H1 (cell line): ENCODE data around the gene COL8A1. TPM values are rescaled to one million over a fixed set of nuclear protein-coding genes. Genes with fewer than 3 reads are reported as not detected.

Experiments used
- CTCF ChIA-PET: fragments of 300-600 bp; sonication (Branson Sonifier 250); formaldehyde crosslinking; loops from one replicate; lab custom pipeline; 2021; ENCODE audit not compliant: partially characterized antibody; lab: Charles Lee
- POLR2A ChIA-PET: fragments of 300-600 bp; sonication (Branson Sonifier 250); formaldehyde crosslinking; loops from one replicate; lab custom pipeline; 2021; ENCODE audit warnings: inconsistent platforms; ENCODE audit not compliant: partially characterized antibody; lab: Charles Lee
- DNase-seq, 2 experiments: peaks; one replicate each; pipeline versions ENCODE4 v3.0.0 to v3.0.0-alpha.2; 2010 to 2022; ENCODE audit warnings: low spot score in 2 of 2, low read depth in 1 of 2, mixed read lengths in 1 of 2
- FAIRE-seq: peaks from 2 replicates; lab custom pipeline; 2011; peaks lifted over from hg19 to GRCh38; lab: Jason Lieb, UNC
- H2AFZ ChIP-seq: 2 replicates; pipeline ENCODE4 v1.8.1; 2012; ENCODE audit warnings: low read length, inconsistent platforms
- H2AK5ac ChIP-seq: 2 replicates; pipeline ENCODE4 v1.6.1; 2013; ENCODE audit warnings: low read depth, low read length
- H2BK120ac ChIP-seq: replicated peaks from 2 replicates; pipeline ENCODE3; 2013; ENCODE audit warnings: low read depth, low read length, inconsistent platforms
- H2BK12ac ChIP-seq: 2 replicates; pipeline ENCODE4 v1.6.1; 2013; ENCODE audit warnings: low read depth, low read length
- H2BK15ac ChIP-seq: 2 replicates; pipeline ENCODE4 v1.6.1; 2013; ENCODE audit warnings: low read length
- H2BK20ac ChIP-seq: 2 replicates; pipeline ENCODE4 v1.6.1; 2013; ENCODE audit warnings: low read length
- H2BK5ac ChIP-seq: 2 replicates; pipeline ENCODE4 v1.6.1; 2013; ENCODE audit warnings: low read depth, low read length
- H3K14ac ChIP-seq: 2 replicates; pipeline ENCODE4 v1.6.1; 2013; ENCODE audit warnings: inconsistent platforms; ENCODE audit not compliant: insufficient read length
- H3K18ac ChIP-seq: 2 replicates; pipeline ENCODE4 v1.6.1; 2013; ENCODE audit warnings: low read length; ENCODE audit errors: extremely low read depth
- H3K23ac ChIP-seq: 2 replicates; pipeline ENCODE4 v1.6.1; 2013; ENCODE audit warnings: inconsistent platforms; ENCODE audit not compliant: insufficient read length
- H3K23me2 ChIP-seq: 2 replicates; pipeline ENCODE4 v1.6.1; 2013; ENCODE audit warnings: low read depth, low read length
- H3K27ac ChIP-seq: 2 replicates; pipeline ENCODE4 v1.6.1; 2011; ENCODE audit warnings: low read depth, low read length, inconsistent platforms
- H3K27me3 ChIP-seq, 4 experiments: replicated peaks in 1 of 4; 1 replicate in 1 of 4; 2 replicates in 3 of 4; pipeline versions ENCODE4 v1.6.1 to v1.8.1; 2011 to 2013; ENCODE audit warnings: low read length in 3 of 4, mild to moderate bottlenecking in 3 of 4, inconsistent platforms in 2 of 4, mixed read lengths in 2 of 4, moderate library complexity in 1 of 4; ENCODE audit not compliant: control insufficient read depth in 3 of 4, insufficient read depth in 3 of 4; ENCODE audit errors: extremely low read depth in 1 of 4
- H3K36me3 ChIP-seq, 4 experiments: 2 replicates each; pipeline versions ENCODE4 v1.6.1 to v1.8.1; 2011 to 2013; ENCODE audit warnings: mild to moderate bottlenecking in 4 of 4, low read length in 3 of 4, moderate library complexity in 2 of 4, control low read depth in 1 of 4, inconsistent platforms in 1 of 4; ENCODE audit not compliant: insufficient read depth in 4 of 4, control insufficient read depth in 2 of 4
- H3K4ac ChIP-seq: replicated peaks from 2 replicates; pipeline ENCODE3; 2013; ENCODE audit warnings: low read length, low read depth, mixed read lengths, inconsistent platforms; ENCODE audit not compliant: insufficient read length
- H3K4me1 ChIP-seq, 4 experiments: replicated peaks in 1 of 4; 1 replicate in 1 of 4; 2 replicates in 3 of 4; pipeline versions ENCODE4 v1.6.1 to v1.8.1; 2011 to 2013; ENCODE audit warnings: low read length in 3 of 4, inconsistent platforms in 2 of 4, mixed read lengths in 1 of 4; ENCODE audit not compliant: insufficient read depth in 4 of 4, control insufficient read depth in 3 of 4
- H3K4me2 ChIP-seq, 2 experiments: 2 replicates each; pipeline versions ENCODE4 v1.6.1 to v1.8.1; 2011 to 2013; ENCODE audit warnings: low read depth in 2 of 2, low read length in 2 of 2, control low read depth in 1 of 2, inconsistent platforms in 1 of 2, mild to moderate bottlenecking in 1 of 2; ENCODE audit not compliant: insufficient read depth in 1 of 2
- H3K4me3 ChIP-seq, 4 experiments: fragments of 200-600, 300-600 bp in 1 of 4; sonication (generic), shearing (Covaris generic), sonication (Bioruptor Twin) in 1 of 4; 2 replicates each; pipeline versions ENCODE4 v1.5.1 to v1.8.1; 2011 to 2016; ENCODE audit warnings: low read length in 4 of 4, low read depth in 3 of 4, control low read depth in 2 of 4, inconsistent platforms in 2 of 4, mild to moderate bottlenecking in 2 of 4, mixed read lengths in 1 of 4, moderate library complexity in 1 of 4; ENCODE audit not compliant: insufficient read depth in 2 of 4; ENCODE audit errors: extremely low read depth in 1 of 4
- H3K56ac ChIP-seq: replicated peaks from 2 replicates; pipeline ENCODE3; 2013; ENCODE audit warnings: low read depth, mild to moderate bottlenecking, mixed read lengths, low read length, inconsistent platforms; ENCODE audit not compliant: insufficient read length
- H3K79me1 ChIP-seq: 2 replicates; pipeline ENCODE4 v1.6.1; 2013; ENCODE audit warnings: low read depth, low read length, control low read depth
- H3K79me2 ChIP-seq, 2 experiments: 2 replicates each; pipeline versions ENCODE4 v1.6.1 to v1.8.1; 2012 to 2013; ENCODE audit warnings: low read length in 2 of 2, mild to moderate bottlenecking in 2 of 2, inconsistent platforms in 1 of 2; ENCODE audit not compliant: insufficient read depth in 2 of 2, control insufficient read depth in 1 of 2
- H3K9ac ChIP-seq, 4 experiments: replicated peaks in 1 of 4; 1 replicate in 1 of 4; 2 replicates in 3 of 4; pipeline versions ENCODE4 v1.6.1 to v1.8.1; 2011 to 2013; ENCODE audit warnings: low read depth in 3 of 4, low read length in 3 of 4, control low read depth in 2 of 4, mild to moderate bottlenecking in 2 of 4, moderate library complexity in 2 of 4, inconsistent platforms in 1 of 4; ENCODE audit errors: extremely low read depth in 1 of 4
- H3K9me3 ChIP-seq, 2 experiments: 2 replicates each; pipeline versions ENCODE4 v1.6.1 to v1.8.1; 2012 to 2013; ENCODE audit warnings: mild to moderate bottlenecking in 2 of 2, moderate library complexity in 2 of 2, control low read depth in 1 of 2, inconsistent platforms in 1 of 2, low read depth in 1 of 2, low read length in 1 of 2, mixed read lengths in 1 of 2; ENCODE audit not compliant: insufficient read depth in 2 of 2
- H4K20me1 ChIP-seq, 2 experiments: replicated peaks in 1 of 2; 2 replicates each; pipeline versions ENCODE3 to v1.8.1; 2011 to 2013; ENCODE audit warnings: inconsistent platforms in 2 of 2, low read length in 2 of 2, mild to moderate bottlenecking in 1 of 2; ENCODE audit not compliant: insufficient read depth in 2 of 2, control insufficient read depth in 1 of 2
- H4K5ac ChIP-seq: 2 replicates; pipeline ENCODE4 v1.6.1; 2013; ENCODE audit warnings: low read length, low read depth, mixed read lengths, inconsistent platforms; ENCODE audit not compliant: insufficient read length
- H4K8ac ChIP-seq: 2 replicates; pipeline ENCODE4 v1.8.0; 2013; ENCODE audit warnings: mild to moderate bottlenecking, moderate library complexity, low read length, inconsistent platforms; ENCODE audit not compliant: insufficient read depth; ENCODE audit errors: extremely low read depth
- H4K91ac ChIP-seq: replicated peaks from 2 replicates; pipeline ENCODE3; 2013; ENCODE audit warnings: low read length, mixed read lengths, inconsistent platforms; ENCODE audit not compliant: insufficient read length
- BACH1 ChIP-seq: IDR thresholded peaks from 2 replicates; pipeline ENCODE4 v1.6.1; 2012; ENCODE audit warnings: low read length, improper control_type of control experiment
- EP300 ChIP-seq, 2 experiments: IDR thresholded peaks; 1 replicate in 1 of 2; 2 replicates in 1 of 2; pipeline ENCODE4 v1.6.1; 2011 to 2012; ENCODE audit warnings: low read depth in 2 of 2, low read length in 2 of 2, mild to moderate bottlenecking in 2 of 2, borderline replicate concordance in 1 of 2, inconsistent platforms in 1 of 2, moderate library complexity in 1 of 2
- FOSL1 ChIP-seq: IDR thresholded peaks from 2 replicates; pipeline ENCODE4 v1.6.1; 2011; ENCODE audit warnings: mild to moderate bottlenecking, low read depth, low read length, moderate library complexity; ENCODE audit not compliant: insufficient read depth
- KDM4A ChIP-seq: IDR thresholded peaks from one replicate; pipeline ENCODE4 v1.7.1; 2012; ENCODE audit warnings: low read depth, mild to moderate bottlenecking, moderate library complexity, low read length, inconsistent platforms; ENCODE audit not compliant: severe bottlenecking
- PHF8 ChIP-seq: fragments of 200-600 bp; sonication (generic); conservative IDR thresholded peaks from 2 replicates; pipeline ENCODE4 v1.7.1; 2012; ENCODE audit warnings: low read depth, mild to moderate bottlenecking, inconsistent platforms, low read length, moderate library complexity
- POLR2A ChIP-seq, 2 experiments: IDR thresholded peaks; 1 replicate in 1 of 2; 2 replicates in 1 of 2; pipeline ENCODE4 v1.6.1; 2011; ENCODE audit warnings: low read depth in 2 of 2, low read length in 2 of 2, mild to moderate bottlenecking in 2 of 2; ENCODE audit errors: control extremely low read depth in 1 of 2
- SAP30 ChIP-seq: fragments of 300-600 bp; sonication (generic); IDR thresholded peaks from 2 replicates; pipeline ENCODE4 v1.7.1; 2012; ENCODE audit warnings: low read length, moderate library complexity, mild to moderate bottlenecking, inconsistent platforms; ENCODE audit not compliant: insufficient read depth, insufficient replicate concordance
- SP1 ChIP-seq: IDR thresholded peaks from 2 replicates; pipeline ENCODE4 v1.6.1; 2011; ENCODE audit warnings: low read depth, low read length
- TBP ChIP-seq: IDR thresholded peaks from 2 replicates; pipeline ENCODE4 v1.6.1; 2011; ENCODE audit warnings: low read depth, low read length, improper control_type of control experiment
- TCF12 ChIP-seq: IDR thresholded peaks from 2 replicates; pipeline ENCODE4 v1.6.1; 2011; ENCODE audit warnings: low read depth, mild to moderate bottlenecking, low read length
- WGBS, 2 experiments: shearing (Covaris generic) in 1 of 2; methylation state at CpG; one replicate each; pipeline versions ENCODE4 v1.1.6 to v1.1.7; 2013 to 2015; ENCODE audit warnings: low lambda C conversion rate in 2 of 2, mixed read lengths in 2 of 2, inconsistent platforms in 1 of 2, low coverage in 1 of 2, missing lambda C conversion rate in 1 of 2; ENCODE audit not compliant: insufficient replicate concordance in 2 of 2, insufficient coverage in 1 of 2, insufficient read length in 1 of 2; ENCODE audit errors: extremely low coverage in 1 of 2, missing lambda C conversion rate in 1 of 2; 5-methylcytosine and 5-hydroxymethylcytosine counted together
- polyA plus RNA-seq, 7 experiments: library from polyadenylated mRNA; depleted of rRNA in 3 of 7; stranded (reverse) in 5 of 7; unstranded in 2 of 7; fragments of >200 nt in 5 of 7; fragments of 200-250 nt in 2 of 7; gene quantifications; 1 replicate in 5 of 7; 2 replicates in 1 of 7; 4 replicates in 1 of 7; pipeline versions ENCODE4 v1.2.1 to v1.2.3, GENCODE V29; 2011 to 2013; ENCODE audit warnings: missing spikeins in 2 of 7, mixed read lengths in 2 of 7
- total RNA-seq: library from RNA; stranded (reverse); fragmentation: NEBNext Ultra II Directional; extraction: Animal tissue kit (Norgen Biotek cat#: 25700); gene quantifications from 2 replicates; pipeline ENCODE4 v1.2.1, GENCODE V29; 2021
- TF ChIP-seq, protein P1 (sequence below): IDR thresholded peaks from 2 replicates; pipeline ENCODE4 v1.6.1; 2012; ENCODE audit warnings: inconsistent platforms
- TF ChIP-seq, protein P2 (sequence below): IDR thresholded peaks from 2 replicates; pipeline ENCODE4 v1.6.1; 2011; ENCODE audit warnings: low read depth, mild to moderate bottlenecking, low read length; ENCODE audit not compliant: insufficient read depth

COL8A1 gene
- total and polyA plus RNA-seq, 2 of the 8 experiments (the other 6 are each of a cell fraction or from before 2014, with no cell fraction given), result 0.21 to 1.2 TPM

DNA sequence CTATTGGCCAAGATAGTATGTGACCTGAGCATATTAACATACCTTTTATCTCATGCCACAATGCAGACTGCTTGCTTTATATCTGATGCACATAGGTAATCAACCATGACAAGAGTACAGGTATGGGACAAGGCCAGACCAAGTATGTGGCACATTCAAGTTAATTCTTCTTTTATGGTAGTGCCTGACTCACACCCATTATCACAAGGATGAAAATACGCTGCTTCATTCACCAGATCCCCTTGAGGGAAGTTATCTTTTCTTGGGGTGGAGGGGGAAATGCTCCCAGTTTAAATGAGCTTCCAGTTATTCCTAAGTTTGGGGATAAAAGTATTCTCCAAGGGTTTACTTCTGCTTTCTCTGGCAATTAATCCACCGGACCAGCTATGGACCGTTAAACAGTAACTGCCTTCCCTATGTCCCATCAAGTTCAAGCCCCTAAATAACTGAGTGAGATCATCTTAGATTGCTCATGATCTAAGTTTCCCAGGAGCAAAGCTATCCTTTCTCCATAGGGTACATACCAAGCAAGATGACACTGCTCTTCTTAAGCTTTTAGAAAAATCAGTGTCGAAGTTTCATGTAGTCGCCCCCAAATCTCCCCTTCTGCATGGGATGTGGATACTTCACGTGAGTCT is 1.9 kb downstream of the COL8A1 start:
- peaks cover 0 to 28% (median 18%) of the 10 kb centered on the region in 4 experiments; a peak in 6 of 7 replicates for H3K27me3 ChIP-seq

More for the DNA sequence above, 1.9 kb downstream of the COL8A1 start:
- Histone ChIP-seq H3K79me2 (no peaks in the 10 kb centered on the region), H3K23me2 (peaks cover 10% of the 10 kb centered on the region), H3K4me1 (peaks cover 0 to 4% (median 0%) of the 10 kb centered on the region in 4 experiments; a peak in 1 of 7 replicates), H3K14ac (no peak overlapping the region), H2BK120ac (no peak overlapping the region), H3K18ac (no peak overlapping the region), H4K20me1 (no peaks in the 10 kb centered on the region), H2BK5ac (no peak overlapping the region), H3K4me3 (no peak overlapping the region), H2BK15ac (no peak overlapping the region; the same call in 1 of the 2 replicates), H4K5ac (no peak overlapping the region), H3K27ac (no peak overlapping the region), H3K79me1 (no peaks in the 10 kb centered on the region), H4K8ac (no peak overlapping the region), H3K4me2 (no peak overlapping the region), H4K91ac (no peak overlapping the region), H3K4ac (no peak overlapping the region), H2AFZ (no peak overlapping the region), H2BK12ac (no peak overlapping the region), H3K9ac (no peak overlapping the region), H3K36me3 (no peaks in the 10 kb centered on the region), H3K56ac (no peak overlapping the region), H2AK5ac (no peak overlapping the region), H2BK20ac (no peak overlapping the region), H3K23ac (no peak overlapping the region), H3K9me3 (no peaks in the 10 kb centered on the region)
- ChIA-PET CTCF (interaction anchor here (1.0 to 2.7 kb wide), 8 partner anchors 8 to 386 kb away, joined by 3 to 19 read pairs (median 4); no protein-coding TSS in a partner anchor), POLR2A (no interaction called here)
- no peak for TF ChIP-seq FOSL1
- TF ChIP-seq SP1, result no peak
- TF ChIP-seq TCF12, result no peak
- TF ChIP-seq, protein P1, sequence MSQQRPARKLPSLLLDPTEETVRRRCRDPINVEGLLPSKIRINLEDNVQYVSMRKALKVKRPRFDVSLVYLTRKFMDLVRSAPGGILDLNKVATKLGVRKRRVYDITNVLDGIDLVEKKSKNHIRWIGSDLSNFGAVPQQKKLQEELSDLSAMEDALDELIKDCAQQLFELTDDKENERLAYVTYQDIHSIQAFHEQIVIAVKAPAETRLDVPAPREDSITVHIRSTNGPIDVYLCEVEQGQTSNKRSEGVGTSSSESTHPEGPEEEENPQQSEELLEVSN, result no peak
- TF ChIP-seq SAP30, result no peak
- TF ChIP-seq PHF8, result no peak
- TF ChIP-seq POLR2A (IDR thresholded peaks at IDR 0.05; ENCODE audit: control extremely low read depth in 1 of 2, low read depth in 2 of 2, low read length in 2 of 2), result no peak
- TF ChIP-seq EP300 (IDR thresholded peaks at IDR 0.05; ENCODE audit: borderline replicate concordance in 1 of 2, low read depth in 2 of 2, low read length in 2 of 2), result no peak
- TF ChIP-seq, protein P2, sequence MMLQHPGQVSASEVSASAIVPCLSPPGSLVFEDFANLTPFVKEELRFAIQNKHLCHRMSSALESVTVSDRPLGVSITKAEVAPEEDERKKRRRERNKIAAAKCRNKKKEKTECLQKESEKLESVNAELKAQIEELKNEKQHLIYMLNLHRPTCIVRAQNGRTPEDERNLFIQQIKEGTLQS, result no peak
- no peak for TF ChIP-seq KDM4A
- no peak for TF ChIP-seq TBP
- no peak for TF ChIP-seq BACH1
- 93% methylated on average over 6 of the region's 6 CpGs; no CpG with 5 or more reads in 1 of the 2 experiments for WGBS, 2 experiments
- DNase-seq, result no peak
- no peak for FAIRE-seq
